SK-N-MC (cell line): ENCODE data around the gene NFATC3.
"Not testable (repeated sequence)": the region's sequence is repeated elsewhere in the genome, so short reads cannot be mapped to it uniquely, and the experiment has no call there.

Experiments
- DNase-seq: peaks from one replicate; pipeline ENCODE4 v3.0.0-alpha.2; 2011; ENCODE audit warnings: low read depth, low spot score
- H3K27ac ChIP-seq: fragments of 200-600 bp; sonication (generic); 2 replicates; pipeline ENCODE4 v1.5.1; 2016; ENCODE audit warnings: mixed run types
- H3K36me3 ChIP-seq: fragments of 200-600 bp; sonication (generic); 2 replicates; pipeline ENCODE4 v1.6.1; 2017; ENCODE audit warnings: antibody characterized with exemption, low read length, mixed read lengths; ENCODE audit not compliant: insufficient read depth
- H3K4me3 ChIP-seq: fragments of 200-600 bp; sonication (generic); 2 replicates; pipeline ENCODE4 v1.5.1; 2016
- H3K9ac ChIP-seq: fragments of 200-600 bp; sonication (generic); 2 replicates; pipeline ENCODE4 v1.8.0; 2017; ENCODE audit warnings: mixed run types, mixed read lengths; ENCODE audit not compliant: insufficient read length
- H3K9me3 ChIP-seq: fragments of 200-600 bp; sonication (generic); 2 replicates; pipeline ENCODE4 v1.6.1; 2017; ENCODE audit warnings: low read depth, mild to moderate bottlenecking, antibody characterized with exemption, low read length, moderate library complexity, mixed read lengths
- EZH2 ChIP-seq: fragments of 200-600 bp; sonication (generic); IDR thresholded peaks from one replicate; pipeline ENCODE4 v1.6.1; 2017; ENCODE audit warnings: antibody characterized with exemption
- FOXP2 ChIP-seq: optimal IDR thresholded peaks from 2 replicates; pipeline ENCODE3; 2011; ENCODE audit warnings: mild to moderate bottlenecking, moderate library complexity; ENCODE audit not compliant: insufficient read depth; ENCODE audit errors: extremely low read length, control extremely low read depth
- POLR2AphosphoS5 ChIP-seq: IDR thresholded peaks from 2 replicates; pipeline ENCODE4 v1.6.1; 2012; ENCODE audit warnings: mild to moderate bottlenecking, low read depth, low read length, borderline replicate concordance

The NFATC3 gene

DNA sequence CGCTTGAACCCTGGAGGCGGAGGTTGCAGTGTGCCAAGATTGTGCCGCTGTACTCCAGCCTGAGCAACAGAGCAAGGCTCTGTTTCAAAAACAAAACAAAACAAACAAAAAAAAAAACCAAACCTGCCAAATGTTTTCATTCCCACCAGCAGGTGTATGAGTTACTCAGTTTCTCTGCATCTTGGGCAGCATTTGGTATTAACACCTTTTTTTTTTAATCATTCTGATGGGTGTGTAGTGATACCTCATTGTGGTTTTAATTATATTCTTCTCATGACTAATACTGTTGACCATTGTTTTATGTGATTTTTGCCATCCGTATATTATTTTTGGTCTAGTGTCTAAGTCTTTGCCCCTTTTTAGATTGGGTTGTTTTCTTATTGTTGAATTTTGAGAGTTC lies 15.3 kb downstream of the NFATC3 start:
- no peaks in the 10 kb centered on the region for H3K36me3 ChIP-seq
- DNase-seq = no peak
- no peak overlapping the region for H3K9ac ChIP-seq
- H3K4me3 ChIP-seq = no peak overlapping the region
- H3K9me3 ChIP-seq = no peaks in the 10 kb centered on the region
- no peak overlapping the region for H3K27ac ChIP-seq
- TF ChIP-seq POLR2AphosphoS5 = no peak
- no peak for TF ChIP-seq FOXP2
- no peak for TF ChIP-seq EZH2

DNA sequence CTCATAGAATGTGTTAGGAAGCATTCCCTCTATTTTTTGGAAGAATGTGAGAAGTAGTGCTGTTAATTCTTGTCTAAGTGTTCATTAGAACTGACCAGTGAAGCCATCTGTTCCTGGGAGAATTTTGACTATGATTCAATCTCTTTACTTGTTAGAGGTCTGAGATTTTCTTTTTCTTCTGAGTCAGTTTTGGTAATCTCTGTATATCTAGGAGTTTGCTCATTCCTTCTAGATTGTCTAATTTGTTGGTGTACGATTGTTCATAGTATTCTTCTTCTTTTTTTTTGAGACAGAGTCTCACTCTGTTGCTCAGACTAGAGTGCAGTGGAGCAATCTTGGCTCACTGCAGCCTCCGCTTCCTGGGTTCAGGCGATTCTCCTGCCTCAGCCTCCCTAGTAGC lies 20.4 kb downstream of the NFATC3 start:
- TF ChIP-seq FOXP2 (no peak), EZH2 (no peak), POLR2AphosphoS5 (no peak)
- no peak for DNase-seq
- H3K36me3 ChIP-seq = no peaks in the 10 kb centered on the region
- H3K27ac ChIP-seq = no peak overlapping the region
- no peak overlapping the region for H3K9ac ChIP-seq
- H3K9me3 ChIP-seq = no peaks in the 10 kb centered on the region
- H3K4me3 ChIP-seq = no peak overlapping the region

DNA sequence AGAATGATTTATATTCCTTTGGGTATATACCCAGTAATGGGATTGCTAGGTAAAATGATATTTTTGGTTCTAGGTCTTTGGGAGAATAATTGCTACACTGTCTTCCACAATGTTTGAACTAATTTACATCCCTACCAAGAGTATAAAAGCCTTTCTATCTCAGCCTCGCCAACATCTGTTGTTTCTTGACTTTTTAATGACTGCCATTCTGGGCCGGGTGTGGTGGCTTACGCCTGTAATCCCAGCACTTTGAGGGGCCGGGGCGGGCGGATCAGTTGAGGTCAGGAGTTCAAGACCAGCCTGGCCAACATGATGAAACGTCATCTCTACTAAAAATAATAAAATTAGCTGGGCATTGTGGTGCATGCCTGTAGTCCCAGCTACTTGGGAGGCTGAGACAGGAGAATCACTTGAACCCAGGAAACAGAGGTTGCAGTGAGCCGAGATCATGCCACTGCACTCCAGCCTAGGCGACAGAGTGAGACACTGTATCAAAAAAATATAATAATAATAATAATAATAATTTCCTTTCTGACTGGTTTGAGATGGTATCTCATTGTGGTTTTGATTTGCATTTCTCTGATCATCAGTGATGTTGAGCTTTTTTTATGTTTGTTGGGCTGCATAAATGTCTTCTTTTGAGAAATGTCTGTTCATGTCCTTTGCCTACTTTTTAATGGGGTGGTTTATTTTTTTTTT lies 22.2 kb downstream of the NFATC3 start:
- not testable (repeated sequence) for H3K4me3 ChIP-seq, H3K27ac ChIP-seq, H3K36me3 ChIP-seq, H3K9ac ChIP-seq, H3K9me3 ChIP-seq, DNase-seq

DNA sequence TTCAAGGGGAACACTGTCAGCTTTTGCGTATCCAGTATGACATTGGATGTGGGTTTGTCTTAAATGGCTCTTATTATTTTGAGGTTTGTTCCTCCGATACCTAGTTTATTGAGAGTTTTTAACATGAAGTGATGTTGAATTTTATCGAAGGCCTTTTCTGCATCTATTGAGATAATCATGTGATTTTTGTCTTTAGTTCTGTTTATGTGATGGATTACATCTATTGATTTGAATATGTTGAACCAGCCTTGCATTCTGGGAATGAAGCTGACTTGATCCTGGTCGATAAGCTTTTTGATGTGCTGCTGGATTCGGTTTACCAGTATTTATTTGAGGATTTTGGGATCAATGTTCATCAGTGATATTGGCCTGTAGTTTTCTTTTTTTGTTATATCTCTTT lies 24.0 kb downstream of the NFATC3 start:
- not testable (repeated sequence) for H3K36me3 ChIP-seq, DNase-seq

DNA sequence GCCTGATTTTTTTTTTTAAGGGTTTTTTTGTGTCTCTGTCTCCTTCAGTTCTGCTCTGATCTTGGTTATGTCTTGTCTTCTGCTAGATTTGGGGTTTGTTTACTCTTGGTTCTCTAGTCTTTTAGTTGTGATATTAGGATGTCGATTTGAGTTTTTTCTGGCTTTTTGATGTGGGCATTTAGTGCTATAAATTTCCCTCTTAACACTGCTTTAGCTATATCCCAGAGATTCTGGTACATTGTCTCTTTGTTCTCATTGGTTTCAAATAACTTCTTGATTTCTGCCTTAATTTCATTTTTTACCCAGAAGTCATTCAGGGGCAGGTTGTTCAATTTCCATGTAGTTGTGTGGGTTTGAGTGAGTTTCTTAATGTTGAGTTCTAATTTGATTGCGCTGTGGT lies 25.4 kb downstream of the NFATC3 start:
- not testable (repeated sequence) for H3K27ac ChIP-seq, H3K9ac ChIP-seq, H3K4me3 ChIP-seq, DNase-seq, H3K36me3 ChIP-seq, H3K9me3 ChIP-seq

More for the DNA sequence above, 24.0 kb downstream of the NFATC3 start:
- H3K4me3 ChIP-seq, H3K9me3 ChIP-seq, H3K27ac ChIP-seq, H3K9ac ChIP-seq: not testable (repeated sequence)

DNA sequence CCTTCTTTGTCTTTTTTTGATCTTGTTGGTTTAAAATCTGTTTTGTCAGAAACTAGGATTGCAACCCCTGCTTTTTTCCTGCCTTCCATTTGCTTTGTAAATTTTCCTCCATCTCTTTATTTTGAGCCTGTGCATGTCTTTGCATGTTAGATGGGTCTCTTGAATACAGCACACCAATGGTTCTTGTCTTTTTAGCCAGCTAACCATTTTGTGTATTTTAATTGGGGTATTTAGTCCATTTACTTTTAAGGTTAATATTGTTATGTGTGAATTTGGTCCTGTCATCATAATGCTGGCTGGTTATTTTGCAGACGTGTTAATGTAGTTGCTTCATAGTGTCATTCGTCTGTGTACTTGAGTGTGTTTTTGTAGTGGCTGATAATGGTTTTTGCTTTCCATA lies 26.2 kb downstream of the NFATC3 start:
- DNase-seq = no peak

DNA sequence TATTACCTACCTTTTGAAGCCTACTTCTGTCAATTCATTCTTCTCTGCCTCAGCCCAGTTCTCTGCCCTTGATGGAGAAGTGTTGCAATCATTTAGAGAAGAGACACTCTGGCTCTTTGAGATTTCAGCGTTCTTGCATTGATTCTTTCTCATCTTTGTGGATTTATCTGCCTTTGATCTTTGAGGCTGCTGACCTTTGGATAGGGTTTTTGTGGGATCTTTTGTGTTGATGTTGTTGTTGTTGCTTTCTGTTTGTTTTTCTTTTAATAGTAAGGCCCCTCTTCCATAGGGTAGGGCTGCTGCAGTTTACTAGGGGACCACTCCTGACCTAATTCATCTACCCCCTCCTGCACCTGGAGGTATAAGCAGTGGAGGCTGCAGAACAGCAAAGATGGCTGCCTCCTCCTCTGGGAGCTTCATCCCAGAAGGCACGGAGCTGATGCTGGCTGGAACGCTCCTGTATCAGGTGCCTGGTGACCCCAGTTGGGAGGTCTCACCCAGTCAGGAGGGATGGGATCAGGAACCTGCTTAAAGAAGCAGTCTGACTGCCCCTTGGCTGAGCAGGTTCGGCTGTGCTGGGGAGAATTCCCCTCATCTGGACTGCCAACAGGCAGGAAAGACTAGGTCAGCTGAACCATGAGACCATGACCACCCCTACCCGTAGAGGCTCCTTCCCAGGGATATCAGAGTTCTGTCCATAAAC lies 28.0 kb downstream of the NFATC3 start:
- DNase-seq = no peak
- H3K9me3 ChIP-seq = no peaks in the 10 kb centered on the region
- H3K27ac ChIP-seq = no peak overlapping the region
- no peaks in the 10 kb centered on the region for H3K36me3 ChIP-seq
- H3K4me3 ChIP-seq = no peak overlapping the region
- TF ChIP-seq FOXP2 (no peak), POLR2AphosphoS5 (no peak), EZH2 (no peak)
- H3K9ac ChIP-seq = no peak overlapping the region

More for the DNA sequence above, 26.2 kb downstream of the NFATC3 start:
- H3K9me3 ChIP-seq = no peaks in the 10 kb centered on the region
- no peak overlapping the region for H3K27ac ChIP-seq
- H3K4me3 ChIP-seq = no peak overlapping the region
- TF ChIP-seq FOXP2 = no peak
- no peak for TF ChIP-seq EZH2
- no peak for TF ChIP-seq POLR2AphosphoS5
- H3K36me3 ChIP-seq = no peaks in the 10 kb centered on the region
- H3K9ac ChIP-seq = no peak overlapping the region

DNA sequence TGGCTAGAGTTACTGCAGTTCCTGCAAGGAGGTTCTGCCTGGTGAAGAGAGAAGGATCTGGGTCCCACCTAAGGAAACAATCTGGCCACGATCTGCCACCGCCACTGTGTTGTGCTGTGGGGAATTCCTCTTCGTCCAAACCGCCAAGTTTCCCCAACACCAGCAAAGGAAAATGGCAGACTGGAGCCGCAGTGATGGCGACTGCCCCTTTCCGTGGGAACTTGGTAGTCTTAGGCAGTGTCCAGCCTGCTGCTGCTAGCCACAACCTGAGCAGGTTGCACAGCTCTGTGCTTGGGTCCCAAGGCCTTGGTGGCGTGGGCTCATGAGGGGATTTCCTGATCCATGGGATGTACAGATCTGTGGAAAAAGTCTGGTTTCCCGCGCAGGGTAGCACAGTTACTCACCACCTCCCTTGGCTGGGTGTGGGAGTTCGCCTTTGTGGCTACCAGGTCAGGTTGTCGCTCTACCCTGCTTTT lies 28.6 kb downstream of the NFATC3 start:
- TF ChIP-seq FOXP2 (no peak), EZH2 (no peak), POLR2AphosphoS5 (no peak)
- Histone ChIP-seq H3K27ac (no peak overlapping the region), H3K36me3 (no peaks in the 10 kb centered on the region), H3K9me3 (no peaks in the 10 kb centered on the region), H3K4me3 (no peak overlapping the region), H3K9ac (no peak overlapping the region)
- no peak for DNase-seq

DNA sequence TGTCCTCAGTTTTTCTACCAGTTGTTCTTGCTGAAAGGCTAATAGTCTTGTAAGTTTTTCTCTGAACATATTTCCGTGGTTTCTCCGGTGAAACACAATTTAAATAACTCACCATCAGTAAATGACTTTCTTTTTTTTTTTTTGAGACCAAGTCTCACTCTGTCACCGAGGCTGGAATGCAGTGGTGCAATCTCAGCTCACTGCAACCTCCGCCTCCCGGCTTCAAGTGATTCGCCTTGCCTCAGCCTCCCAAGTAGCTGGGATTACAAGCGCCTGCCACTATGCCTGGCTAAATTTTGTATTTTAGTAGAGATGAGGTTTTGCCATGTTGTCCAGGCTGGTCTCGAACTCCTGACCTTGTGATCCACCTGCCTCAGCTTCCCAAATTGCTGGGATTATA lies 29.8 kb downstream of the NFATC3 start:
- H3K36me3 ChIP-seq, H3K4me3 ChIP-seq, H3K9me3 ChIP-seq, DNase-seq, H3K9ac ChIP-seq, H3K27ac ChIP-seq: not testable (repeated sequence)
